ENCODE results near the gene CNR2.
"Not testable (repeated sequence)": the region's sequence is repeated elsewhere in the genome, so short reads cannot be mapped to it uniquely, and the experiment has no call there.

The CNR2 gene

GRCh38 chr1:23836037-23836436 is 77.1 kb downstream of the CNR2 start:
- DNase-seq (ENCODE audit: low read depth in 2 of 2), result no peak

DNA sequence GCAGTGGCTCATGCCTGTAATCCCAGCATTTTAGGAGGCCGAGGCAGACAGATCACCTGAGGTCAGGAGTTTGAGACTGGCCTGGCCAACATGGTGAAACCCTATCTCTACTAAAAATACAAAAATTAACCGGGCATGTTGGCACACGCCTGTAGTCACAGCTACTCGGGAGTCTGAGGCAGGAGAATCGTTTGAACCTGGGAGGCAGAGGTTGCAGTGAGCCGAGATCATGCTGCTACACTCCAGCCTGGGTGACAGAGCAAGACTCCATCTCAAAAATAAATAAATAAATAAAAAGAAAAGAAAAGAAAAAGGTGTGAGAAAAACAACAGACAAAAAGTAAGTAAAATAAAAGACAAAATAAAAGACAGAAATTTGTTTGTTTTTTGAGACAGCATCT is 79.0 kb downstream of the CNR2 start:
- not testable (repeated sequence) for DNase-seq (ENCODE audit: low read depth in 2 of 2)

GRCh38 chr1:23827717-23828116 is 85.4 kb downstream of the CNR2 start:
- no peak for DNase-seq (ENCODE audit: low read depth in 2 of 2)

DNA sequence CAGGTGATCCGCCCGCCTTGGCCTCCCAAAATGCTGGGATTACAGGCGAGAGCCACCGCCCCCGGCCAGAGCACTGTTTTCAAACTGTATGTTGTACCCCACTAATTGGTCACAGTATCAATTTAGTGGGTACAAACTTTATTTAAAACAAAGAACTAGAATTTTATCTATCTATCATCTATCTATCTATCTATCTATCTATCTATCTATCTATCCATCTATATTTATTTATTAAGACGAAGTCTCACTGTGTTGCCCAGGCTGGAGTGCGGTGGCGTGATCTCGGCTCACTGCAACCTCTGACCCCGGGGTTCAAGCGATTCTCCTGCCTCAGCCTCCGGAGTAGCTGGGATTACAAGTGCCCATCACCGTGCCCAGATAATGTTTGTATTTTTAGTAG is 86.6 kb downstream of the CNR2 start:
- DNase-seq (ENCODE audit: low read depth in 2 of 2), result not testable (repeated sequence)

- DNase-seq (ENCODE audit: low read depth in 2 of 2), result no peak
These were observed 87.2 kb downstream of the CNR2 start for GRCh38 chr1:23825762-23826522.

- DNase-seq (ENCODE audit: low read depth in 2 of 2), result peak; percentile 76 to 80
These were observed 87.9 kb downstream of the CNR2 start, which contains the start of gene HMGCL for GRCh38 chr1:23825076-23825761. Gene HMGCL, minus strand, starts transcription at chr1:23825429. Its CDS starts 14 bp downstream, at chr1:23825415.

DNA sequence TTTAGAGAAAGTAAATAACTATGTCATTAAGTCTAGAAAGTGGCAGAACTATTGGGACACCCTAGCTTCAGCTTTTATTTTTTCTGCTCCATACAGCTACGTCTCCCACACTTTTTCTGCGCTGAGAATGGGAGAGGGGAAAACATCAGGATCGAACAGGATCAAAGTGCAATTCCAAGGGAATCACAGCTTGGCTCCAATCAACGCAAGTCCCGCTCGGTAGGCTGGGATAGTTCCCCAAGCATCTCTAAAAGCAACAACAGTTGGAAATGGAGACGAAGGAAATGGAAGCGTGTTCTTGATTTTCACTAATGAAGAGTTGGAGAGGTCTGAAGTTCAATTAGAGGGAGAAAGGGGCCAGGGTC is 88.5 kb downstream of the CNR2 start:
- no peak for DNase-seq (ENCODE audit: low read depth in 2 of 2)

- no peak for DNase-seq (ENCODE audit: low read depth in 2 of 2)
These were observed 89.4 kb downstream of the CNR2 start for GRCh38 chr1:23823767-23824166.

All from stimulated activated CD8-positive, alpha-beta memory T cell treated with anti-CD3 and anti-CD28 coated beads, Interleukin-7, amount 100 ng/mL, for 1 hour (primary cell).